GM19025 (cell line): ENCODE measurements around the gene ASAH2B.

ENCODE experiments used
- ATAC-seq: cut with Tn5 transposase; IDR thresholded peaks from one replicate; pipeline ENCODE4 v1.9.1; 2021; ENCODE audit warnings: mild to moderate bottlenecking, low read depth, moderate library complexity; ENCODE audit not compliant: unreplicated experiment

Gene ASAH2B

DNA sequence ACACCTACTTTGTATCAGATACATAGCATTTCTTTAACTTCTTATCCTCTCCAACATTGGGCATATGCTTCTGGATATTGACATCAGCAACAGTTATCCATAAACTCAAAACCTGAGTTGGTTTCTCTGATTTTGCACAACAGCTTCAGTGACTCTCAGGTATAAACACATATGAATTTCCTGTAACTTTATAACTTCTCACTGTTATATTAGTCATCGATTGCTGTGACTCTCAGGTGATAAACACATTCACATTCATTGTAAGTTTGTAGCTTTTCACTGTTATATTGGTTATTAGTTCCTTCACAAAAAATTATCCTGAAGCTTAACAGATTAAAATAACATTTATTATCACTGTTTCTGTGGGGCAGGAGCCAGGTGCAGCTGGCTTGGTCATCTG lies 57.0 kb downstream of the ASAH2B start:
- no peak for ATAC-seq

DNA sequence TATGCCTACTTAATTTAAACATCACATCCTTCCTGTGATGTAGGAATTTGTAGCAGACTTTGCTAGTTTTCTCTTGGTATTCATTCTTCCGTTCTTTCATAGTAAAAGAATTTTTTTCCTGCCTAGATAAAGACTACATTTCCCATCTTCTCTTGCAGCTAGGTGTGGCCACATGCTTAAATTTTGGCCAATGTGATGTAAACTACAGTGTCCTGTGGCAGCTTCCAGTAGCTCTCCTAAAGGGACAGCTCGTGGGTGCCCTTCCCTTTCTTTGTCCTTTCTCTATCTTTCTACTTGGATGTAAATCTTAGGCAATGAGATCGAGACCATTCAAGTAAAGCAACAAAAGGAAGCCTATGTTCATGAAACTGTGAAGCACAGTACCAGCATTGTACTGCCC lies 58.6 kb downstream of the ASAH2B start:
- no peak for ATAC-seq

DNA sequence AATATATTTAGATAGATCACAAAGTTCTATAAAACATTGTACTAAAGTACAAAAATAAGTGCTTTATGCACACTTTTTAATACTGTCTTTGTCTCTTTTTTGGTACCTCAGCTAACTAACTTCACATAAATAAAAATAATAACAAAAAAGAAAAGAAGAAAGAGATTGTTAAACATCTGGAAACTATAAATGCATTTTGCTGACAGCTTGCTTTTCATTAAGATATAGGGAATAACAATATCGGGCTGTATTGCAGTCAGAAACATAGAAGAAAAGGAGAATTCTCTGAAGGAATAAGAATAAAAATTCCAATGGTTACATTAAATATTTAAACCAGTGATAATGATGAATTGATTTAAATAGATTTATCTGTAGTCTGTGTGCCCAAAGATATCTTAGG lies 59.9 kb downstream of the ASAH2B start:
- ATAC-seq: no peak

DNA sequence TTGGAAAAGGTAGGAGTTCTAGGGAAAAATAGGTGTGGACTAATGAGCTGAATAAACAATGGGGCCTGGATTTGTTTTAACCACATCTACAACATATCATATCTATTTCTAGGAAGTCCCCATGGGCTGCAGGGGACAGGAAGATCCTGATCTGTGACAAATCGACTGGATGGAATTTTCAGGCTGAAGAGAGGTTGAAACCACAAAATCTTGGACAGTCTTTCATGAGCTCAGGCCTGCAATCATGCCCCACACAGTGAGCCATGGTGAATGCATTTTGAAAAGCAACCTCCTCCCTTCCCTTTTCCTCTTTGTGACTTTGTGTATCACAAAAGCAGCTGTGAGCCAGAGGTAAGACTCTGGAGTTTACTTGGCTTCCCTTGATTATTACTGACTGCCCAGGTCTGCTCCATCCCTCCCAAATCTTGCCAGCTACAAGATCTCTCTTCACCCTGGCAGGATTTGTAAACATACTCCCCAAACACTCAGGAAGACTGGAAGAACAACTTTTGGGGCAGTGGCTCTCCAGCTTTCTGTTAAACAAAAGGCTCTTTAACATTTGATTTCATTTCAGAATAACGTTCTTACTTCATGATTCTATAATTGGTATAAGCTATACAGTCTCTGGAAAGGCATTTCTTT lies 66.4 kb downstream of the ASAH2B start:
- ATAC-seq: no peak

DNA sequence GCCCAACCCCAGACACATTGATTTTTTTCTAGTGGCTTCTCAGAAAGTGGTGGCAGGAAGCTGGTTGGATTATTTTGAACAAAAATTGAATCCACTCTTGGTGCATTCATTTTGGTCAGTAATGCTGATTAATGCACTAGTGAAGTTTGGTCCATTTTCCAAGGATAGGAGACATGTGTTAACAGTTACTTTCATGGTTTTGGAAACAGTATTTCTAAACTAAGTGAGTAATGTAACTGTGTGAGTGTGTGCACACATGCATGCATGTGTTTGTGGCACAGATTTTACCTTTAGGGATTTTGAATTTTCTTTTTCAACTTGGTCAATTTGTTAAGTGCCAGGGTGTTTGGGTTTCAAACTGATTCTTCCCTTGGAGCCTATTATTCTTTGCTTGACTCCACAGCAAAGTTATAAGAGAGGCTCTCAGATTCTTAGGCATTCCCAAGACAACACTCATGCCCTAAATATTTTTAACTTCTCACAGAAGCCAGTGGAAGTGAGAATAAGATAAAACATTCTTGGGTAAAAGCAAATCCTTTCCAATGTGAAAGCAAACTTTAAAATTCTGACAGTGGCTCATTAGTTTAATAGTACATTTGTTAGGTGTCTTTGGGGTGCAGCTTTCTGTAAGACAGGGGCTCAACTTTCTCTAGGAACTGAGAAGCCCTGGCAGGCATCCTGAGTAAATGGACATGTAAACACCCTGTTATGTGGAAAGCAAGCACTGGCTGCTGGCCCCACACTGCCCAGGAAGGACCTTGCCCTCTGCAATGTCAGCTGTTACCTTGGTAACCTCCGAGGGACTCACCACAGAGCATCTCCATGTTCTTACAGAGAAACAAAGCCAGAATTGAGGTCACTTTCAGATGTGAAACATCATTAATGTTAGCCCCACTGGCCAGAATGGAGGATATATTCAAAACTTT lies 68.4 kb downstream of the ASAH2B start:
- no peak for ATAC-seq
